Measurements from ENCODE around the gene INTS13. TPM values are rescaled to one million over a fixed set of nuclear protein-coding genes. Genes with fewer than 3 reads are reported as not detected.
"Not testable (repeated sequence)": the region's sequence is repeated elsewhere in the genome, so short reads cannot be mapped to it uniquely, and the experiment has no call there.

The INTS13 gene
- total RNA-seq, 2 experiments from 2014 or later: 70.0 to 80.6 TPM

DNA sequence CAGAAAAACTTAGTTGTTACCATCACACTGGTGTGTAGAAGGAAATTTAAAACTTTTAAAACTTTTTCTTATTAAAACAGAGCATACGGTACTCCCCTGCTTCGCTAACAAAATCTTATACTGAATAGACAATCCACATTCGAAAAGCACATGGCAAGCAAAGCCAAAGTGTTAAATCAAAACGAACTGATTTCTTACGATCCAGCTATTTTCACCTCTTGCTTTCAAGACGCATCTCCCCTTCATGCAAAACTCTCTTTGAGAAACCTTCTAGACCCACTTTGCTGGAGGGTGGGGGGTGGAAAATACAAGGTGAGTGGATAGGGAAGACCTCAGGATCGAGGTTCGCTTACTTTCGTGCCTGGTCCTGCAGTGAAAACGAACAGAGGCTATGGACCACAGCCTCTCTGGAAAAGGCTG, 328 bp downstream of the INTS13 start:
- ChIA-PET CTCF (no interaction called here), POLR2A (no interaction called here)

- POLR2A ChIA-PET: no interaction called here
- CTCF ChIA-PET: no interaction called here
Observed at GRCh38 chr12:26936559-26937442, 980 bp downstream of the INTS13 start.

DNA sequence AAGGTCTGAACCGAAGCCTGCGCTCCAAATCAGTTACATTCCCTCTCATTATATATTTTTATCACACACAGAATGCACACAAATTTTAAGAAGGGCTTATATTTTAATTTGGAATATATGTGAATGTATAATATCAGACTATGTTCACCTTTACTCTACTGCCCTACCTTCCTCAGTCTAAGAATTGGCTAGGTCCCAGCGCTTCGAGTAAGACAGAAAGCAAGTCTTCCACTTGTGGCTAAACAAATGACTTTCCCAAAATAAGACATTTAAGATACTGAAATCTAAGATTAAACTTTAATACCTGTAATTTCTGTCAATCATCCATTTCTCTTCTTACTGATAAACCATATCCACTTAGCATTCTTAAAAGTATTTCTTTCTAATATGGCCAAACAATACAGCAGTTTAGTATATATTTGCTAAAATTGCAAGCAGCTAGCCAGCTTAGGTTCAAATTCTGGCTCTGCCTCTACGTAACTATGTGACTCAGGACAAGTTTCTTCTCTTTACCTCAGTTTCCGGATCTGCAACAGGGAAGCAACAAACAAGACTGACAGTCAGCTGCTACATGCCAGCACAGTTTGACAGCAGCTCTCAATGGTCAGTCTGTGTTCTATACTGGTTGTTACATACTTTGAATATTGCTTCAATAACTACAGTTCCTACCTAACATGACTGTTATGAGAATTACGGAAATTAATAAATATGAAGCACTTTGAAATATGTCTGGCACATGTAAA, 2.0 kb downstream of the INTS13 start:
- ChIA-PET POLR2A (no interaction called here), CTCF (interaction anchor here (1.1 to 1.5 kb wide), 3 partner anchors 51 to 395 kb away, joined by 3 read pairs; partner anchors contain the start of gene TM7SF3)

DNA sequence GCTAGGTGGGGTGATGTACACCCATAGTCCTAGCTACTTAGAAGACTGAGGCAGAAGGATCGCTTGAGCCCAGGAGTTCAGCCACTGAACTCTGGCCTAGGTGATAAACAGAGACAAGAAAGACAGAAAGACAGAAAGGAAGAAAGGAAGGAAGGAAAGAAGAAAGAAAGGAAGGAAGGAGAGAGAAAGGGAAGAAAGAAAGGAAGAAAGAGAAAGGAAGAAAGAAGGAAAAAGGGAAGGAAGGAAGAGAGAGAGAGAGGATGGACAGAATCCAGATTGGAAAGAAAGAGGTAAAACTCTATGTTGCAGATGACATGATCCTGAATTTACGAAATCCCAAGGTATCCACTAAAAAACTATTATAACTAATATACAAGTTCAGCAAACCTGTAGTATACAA, 8.2 kb downstream of the INTS13 start:
- ChIA-PET CTCF (no interaction called here), POLR2A (interaction anchor here (0.7 kb wide), 1 partner anchor 13 kb away, joined by 4 read pairs; no protein-coding TSS in a partner anchor)

- POLR2A ChIA-PET: no interaction called here
- CTCF ChIA-PET: no interaction called here
Observed at GRCh38 chr12:26928661-26929060, 9.1 kb downstream of the INTS13 start.

- ChIA-PET POLR2A (no interaction called here), CTCF (no interaction called here)
Observed at GRCh38 chr12:26921886-26922285, 15.9 kb downstream of the INTS13 start.

- POLR2A ChIA-PET: no interaction called here
- CTCF ChIA-PET: no interaction called here
Observed at GRCh38 chr12:26919216-26919555, 18.6 kb downstream of the INTS13 start.

DNA sequence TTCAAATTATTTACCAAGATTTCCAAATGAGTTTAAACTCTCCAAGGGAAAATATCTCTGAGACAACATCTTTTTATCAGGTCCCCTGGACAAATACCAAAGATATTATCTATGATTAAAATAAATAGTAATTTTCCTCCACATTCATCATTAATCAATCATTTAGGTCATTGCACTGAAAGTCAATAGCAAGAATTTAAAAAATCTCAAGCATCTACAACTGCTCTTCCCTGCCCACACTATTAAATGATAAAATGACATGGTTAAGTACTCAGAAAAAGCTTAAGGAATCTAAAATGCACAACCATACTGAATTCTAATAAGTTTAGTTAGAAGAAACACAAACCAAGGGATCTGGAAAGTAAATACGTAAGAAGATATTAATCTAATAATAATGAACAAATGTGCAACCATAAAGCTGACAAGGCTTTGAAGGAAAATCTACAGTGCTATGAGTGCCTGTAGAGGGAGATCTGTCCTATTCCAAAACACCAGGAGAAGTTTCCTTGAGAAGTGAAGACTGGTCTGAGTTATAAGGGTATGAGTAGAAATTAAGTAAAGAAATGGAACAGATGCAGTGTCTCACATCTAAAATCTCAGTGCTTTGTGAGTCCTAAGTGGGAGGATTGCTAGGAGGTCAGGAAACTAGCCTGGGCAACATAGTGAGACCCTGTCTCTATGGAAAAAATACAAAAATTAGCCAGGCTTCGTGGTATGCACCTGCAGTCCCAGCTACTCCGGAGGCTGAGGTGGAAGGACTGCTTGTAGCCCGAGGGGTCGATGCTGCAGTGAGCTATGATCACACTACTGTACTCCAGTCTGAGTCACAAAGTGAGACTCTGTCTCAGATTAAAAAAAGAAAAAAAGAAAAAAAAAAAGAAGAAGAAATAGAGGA, 19.2 kb downstream of the INTS13 start:
- POLR2A ChIA-PET: no interaction called here
- CTCF ChIA-PET: no interaction called here

- CTCF ChIA-PET: no interaction called here
Observed at GRCh38 chr12:26906704-26907103, 31.1 kb downstream of the INTS13 start.

GRCh38 chr12:26906024-26906423, 31.8 kb downstream of the INTS13 start:
- ChIA-PET CTCF (no interaction called here), POLR2A (no interaction called here)

More at GRCh38 chr12:26906704-26907103, 31.1 kb downstream of the INTS13 start:
- POLR2A ChIA-PET: no interaction called here

DNA sequence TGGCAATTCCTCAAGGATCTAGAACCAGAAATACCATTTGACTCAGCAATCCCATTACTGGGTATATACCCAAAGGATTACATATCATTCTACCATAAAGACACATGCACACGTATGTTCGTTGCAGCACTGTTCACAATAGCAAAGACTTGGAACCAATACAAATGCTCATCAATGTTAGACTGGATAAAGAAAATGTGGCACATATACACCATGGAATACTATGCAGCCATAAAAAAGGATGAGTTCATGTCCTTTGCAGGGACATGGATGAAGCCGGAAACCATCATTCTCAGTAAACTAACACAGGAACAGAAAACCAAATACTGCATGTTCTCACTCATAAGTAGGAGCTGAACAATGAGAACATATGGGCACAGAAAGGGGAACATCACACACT, 34.4 kb downstream of the INTS13 start:
- CTCF ChIA-PET, POLR2A ChIA-PET: not testable (repeated sequence)

GRCh38 chr12:26896913-26897312, 40.9 kb downstream of the INTS13 start:
- POLR2A ChIA-PET: no interaction called here
- CTCF ChIA-PET: interaction anchor here (2.0 kb wide), 1 partner anchor 12 kb away, joined by 6 read pairs; no protein-coding TSS in a partner anchor

- POLR2A ChIA-PET: no interaction called here
- CTCF ChIA-PET: interaction anchor here (2.0 kb wide), 1 partner anchor 10 kb away, joined by 6 read pairs; no protein-coding TSS in a partner anchor
Observed at GRCh38 chr12:26895672-26896071, 42.1 kb downstream of the INTS13 start.

DNA sequence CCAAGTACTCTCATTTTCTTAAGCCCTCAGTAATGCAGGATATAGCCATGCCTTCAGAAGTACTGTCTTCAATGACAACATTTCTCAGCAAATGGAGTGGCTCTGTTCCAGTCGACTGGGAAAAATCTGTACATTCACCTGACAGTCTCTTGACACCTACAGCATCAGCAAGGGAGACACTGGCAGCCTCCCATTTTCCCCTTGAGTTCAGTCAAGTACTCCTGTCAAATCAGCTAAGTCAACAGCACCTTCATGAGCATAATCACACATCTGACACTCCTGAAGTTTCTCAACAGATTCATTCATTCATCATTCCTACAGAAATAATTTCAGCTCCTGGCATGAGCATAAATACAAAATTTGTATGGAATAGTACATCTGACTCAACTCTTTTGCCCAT, 46.1 kb downstream of the INTS13 start:
- ChIA-PET POLR2A (no interaction called here), CTCF (no interaction called here)

DNA sequence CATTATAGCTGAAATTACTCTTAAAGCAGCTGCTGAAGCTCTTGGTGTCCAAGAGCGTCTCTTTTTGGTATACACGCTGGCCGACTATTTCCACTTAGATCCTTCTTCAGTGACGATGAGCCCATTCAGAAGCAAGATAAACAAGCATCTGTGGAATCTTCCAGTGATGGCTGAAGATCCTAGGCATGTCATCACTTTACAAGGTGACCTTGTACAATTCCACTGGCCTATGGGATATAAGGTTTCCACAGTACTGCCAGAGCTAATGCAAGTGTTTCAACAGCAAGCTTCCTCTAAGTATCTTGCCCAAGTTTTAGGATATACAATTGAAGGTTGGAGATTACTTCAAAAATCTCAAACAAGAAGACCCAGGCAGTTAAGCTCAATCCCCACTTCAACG, 47.0 kb downstream of the INTS13 start:
- ChIA-PET POLR2A (no interaction called here), CTCF (no interaction called here)

- CTCF ChIA-PET: interaction anchor here (0.7 to 2.2 kb wide), 16 partner anchors 9 to 243 kb away, joined by 3 to 12 read pairs (median 4); partner anchors contain the start of genes ITPR2 and TM7SF3
- POLR2A ChIA-PET: interaction anchor here (0.8 kb wide), 1 partner anchor 52 kb away, joined by 3 read pairs; no protein-coding TSS in a partner anchor
Observed at GRCh38 chr12:26884765-26885576, 52.8 kb downstream of the INTS13 start.

DNA sequence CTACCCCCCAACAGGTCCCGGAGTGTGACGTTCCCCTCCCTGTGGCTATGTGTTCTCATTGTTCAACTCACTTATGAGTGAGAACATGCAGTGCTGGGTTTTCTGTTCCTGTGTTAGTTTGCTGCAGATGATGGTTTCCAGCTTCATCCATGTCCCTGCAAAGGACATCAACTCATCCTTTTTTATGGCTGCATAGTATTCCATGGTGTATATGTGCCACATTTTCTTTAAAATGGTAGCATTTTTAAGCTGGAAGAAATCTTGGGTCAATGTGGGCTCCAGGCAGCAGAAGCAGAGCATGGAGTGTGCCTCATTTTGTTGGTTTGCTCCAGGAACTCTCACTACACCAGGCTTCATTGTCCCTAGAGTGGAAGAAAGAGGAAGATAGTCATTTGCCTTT, 57.2 kb downstream of the INTS13 start:
- ChIA-PET CTCF (no interaction called here), POLR2A (no interaction called here)

- ChIA-PET CTCF (no interaction called here), POLR2A (no interaction called here)
Observed at GRCh38 chr12:26878661-26879119, 59.1 kb downstream of the INTS13 start.
